ENCODE measurements around the gene SDK2. TPM values are rescaled to one million over a fixed set of nuclear protein-coding genes. Genes with fewer than 3 reads are reported as not detected.

Gene SDK2
- total and polyA plus RNA-seq, 2 of the 8 experiments (the other 6 are each of a cell fraction or from before 2014, with no cell fraction given) = 3.9 to 4.1 TPM

DNA sequence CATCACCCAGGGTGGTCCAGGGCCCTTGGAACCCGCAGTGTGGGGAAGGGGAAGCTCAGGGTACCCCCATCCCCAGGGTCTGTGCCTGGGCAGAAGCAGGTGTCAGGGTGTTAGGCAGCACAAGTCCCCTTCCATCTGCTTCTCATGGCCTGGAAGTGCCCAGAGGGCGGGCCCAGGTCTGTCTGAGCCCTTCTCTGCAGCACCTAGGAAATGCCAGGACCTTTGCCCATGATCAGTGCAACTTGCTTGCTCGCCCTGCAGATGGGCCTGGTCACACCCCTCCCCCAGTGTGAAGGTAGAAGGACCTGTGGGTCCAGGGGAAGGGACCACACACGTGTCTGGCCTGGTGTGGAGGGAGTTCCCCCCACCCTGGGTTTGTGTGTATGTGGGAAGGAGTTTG, 174.9 kb downstream of the SDK2 start (continued):
- TF ChIP-seq POU5F1 (IDR thresholded peaks at IDR 0.05; ENCODE audit: low read depth, low read length) = no peak
